ENCODE data around the gene PYGB. TPM values are rescaled to one million over a fixed set of nuclear protein-coding genes. Genes with fewer than 3 reads are reported as not detected.
"Not testable (repeated sequence)": the region's sequence is repeated elsewhere in the genome, so short reads cannot be mapped to it uniquely, and the experiment has no call there.

The PYGB gene
- total RNA-seq, 1 experiment from 2014 or later: 435 TPM

- BruUV-seq (replicated peaks): no TSS peak
- H3K4me1 Mint-ChIP-seq (ENCODE audit: insufficient read depth, unreplicated experiment): peaks cover 30% of the 10 kb centered on the region
- H3K36me3 Mint-ChIP-seq (ENCODE audit: insufficient read depth, unreplicated experiment): peaks cover 15% of the 10 kb centered on the region
- ChIA-PET CTCF (interaction anchor here (1.0 to 3.9 kb wide), 2 partner anchors 21 to 51 kb away, joined by 3 to 23 read pairs; no protein-coding TSS in a partner anchor), POLR2A (interaction anchor here (0.8 to 13.6 kb wide), 5 partner anchors 9 to 177 kb away, joined by 3 to 517 read pairs (median 3); partner anchors contain the start of genes GINS1 and PYGB)
- no peak for TF ChIP-seq CTCF (IDR thresholded peaks at IDR 0.05; ENCODE audit: unreplicated experiment)
- no peaks in the 10 kb centered on the region for H3K9me3 Mint-ChIP-seq (ENCODE audit: unreplicated experiment)
- intact Hi-C loops (cut with micrococcal nuclease): no loop called here
- no peak overlapping the region for H3K27ac Mint-ChIP-seq (ENCODE audit: low read depth, unreplicated experiment)
- H3K4me3 Mint-ChIP-seq (ENCODE audit: unreplicated experiment): no peak overlapping the region
- H3K27me3 Mint-ChIP-seq (ENCODE audit: insufficient read depth, unreplicated experiment): no peaks in the 10 kb centered on the region
- no peak for DNase-seq (ENCODE audit: unreplicated experiment)
Measured at GRCh38 chr20:25230166-25230831, 17.6 kb upstream of the PYGB start.

- Mint-ChIP-seq H3K27ac (ENCODE audit: low read depth, unreplicated experiment) (peak overlapping the region; percentile 73), H3K9me3 (ENCODE audit: unreplicated experiment) (no peaks in the 10 kb centered on the region), H3K27me3 (ENCODE audit: insufficient read depth, unreplicated experiment) (no peaks in the 10 kb centered on the region), H3K4me1 (ENCODE audit: insufficient read depth, unreplicated experiment) (peaks cover 36% of the 10 kb centered on the region), H3K36me3 (ENCODE audit: insufficient read depth, unreplicated experiment) (peaks cover 8% of the 10 kb centered on the region), H3K4me3 (ENCODE audit: unreplicated experiment) (peak overlapping the region; percentile 61)
- BruUV-seq (replicated peaks): TSS peak; percentile 62
- peak; percentile 93 for DNase-seq (ENCODE audit: unreplicated experiment)
- POLR2A ChIA-PET: interaction anchor here (0.6 to 13.6 kb wide), 19 partner anchors 10 to 1610 kb away, joined by 3 to 517 read pairs (median 3); partner anchors contain the start of genes GINS1 and PYGB
- CTCF ChIA-PET: interaction anchor here (0.7 to 3.9 kb wide), 11 partner anchors 9 to 237 kb away, joined by 3 to 24 read pairs (median 3); no protein-coding TSS in a partner anchor
- TF ChIP-seq CTCF (IDR thresholded peaks at IDR 0.05; ENCODE audit: unreplicated experiment): no peak
- intact Hi-C loops (cut with micrococcal nuclease): loop anchor here (2.0 kb wide), 1 partner anchor 14 kb away; no protein-coding TSS in a partner anchor
Measured at GRCh38 chr20:25233016-25233772, 14.7 kb upstream of the PYGB start.

- H3K9me3 Mint-ChIP-seq (ENCODE audit: unreplicated experiment); intact Hi-C loops (cut with micrococcal nuclease); H3K27me3 Mint-ChIP-seq (ENCODE audit: insufficient read depth, unreplicated experiment); DNase-seq (ENCODE audit: unreplicated experiment); H3K36me3 Mint-ChIP-seq (ENCODE audit: insufficient read depth, unreplicated experiment): not testable (repeated sequence)
- BruUV-seq (replicated peaks): TSS peak; percentile 10
- H3K4me1 Mint-ChIP-seq (ENCODE audit: insufficient read depth, unreplicated experiment): peaks cover 46% of the 10 kb centered on the region
- H3K27ac Mint-ChIP-seq (ENCODE audit: low read depth, unreplicated experiment): peak overlapping the region; percentile 73
- ChIA-PET POLR2A (interaction anchor here (0.7 to 13.6 kb wide), 19 partner anchors 9 to 1873 kb away, joined by 3 to 517 read pairs (median 3); partner anchors contain the start of genes ENTPD6 and PYGB), CTCF (interaction anchor here (0.7 to 3.9 kb wide), 5 partner anchors 10 to 236 kb away, joined by 3 to 37 read pairs (median 20); partner anchors contain the start of gene PYGB)
- peak overlapping the region; percentile 61 for H3K4me3 Mint-ChIP-seq (ENCODE audit: unreplicated experiment)
Measured at GRCh38 chr20:25234009-25234849, 13.7 kb upstream of the PYGB start.

All from MCF 10A (cell line).